C4-2B (cell line): ENCODE results near the gene ALG8.
"Not testable (repeated sequence)": the region's sequence is repeated elsewhere in the genome, so short reads cannot be mapped to it uniquely, and the experiment has no call there.

Experiments
- ZFX ChIP-seq: fragments of 450-650 bp; IDR thresholded peaks from 2 replicates; pipeline ENCODE4 v1.6.1; 2017
- TF ChIP-seq, protein P1 (sequence below): fragments of 450-650 bp; conservative IDR thresholded peaks from 2 replicates; pipeline ENCODE4 v1.5.1; 2017; ENCODE audit warnings: mild to moderate bottlenecking

DNA sequence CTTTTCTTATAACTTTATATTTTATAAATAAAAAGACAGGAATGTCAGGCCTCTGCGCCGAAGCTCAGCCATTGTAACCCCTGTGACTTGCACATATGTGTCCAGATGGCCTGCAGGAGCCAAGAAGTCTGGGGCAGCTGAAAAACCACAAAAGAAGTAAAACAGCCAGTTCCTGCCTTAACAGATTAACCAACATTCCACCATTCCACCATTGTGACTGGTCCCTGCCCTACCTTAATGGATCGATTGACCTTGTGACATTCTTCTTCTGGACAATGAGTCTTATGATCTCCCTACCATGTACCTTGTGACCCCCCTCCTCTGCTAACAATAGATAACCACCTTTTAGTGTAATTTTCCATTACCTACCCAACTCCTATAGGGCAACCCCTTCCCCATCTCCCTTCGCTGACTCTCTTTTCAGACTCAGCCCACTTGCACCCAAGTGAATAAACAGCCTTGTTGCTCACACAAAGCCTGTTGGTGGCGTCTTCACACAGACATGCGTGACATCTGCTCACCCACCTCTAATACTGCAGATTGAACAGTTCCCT lies 52.8 kb downstream of the ALG8 start:
- TF ChIP-seq, protein P1, sequence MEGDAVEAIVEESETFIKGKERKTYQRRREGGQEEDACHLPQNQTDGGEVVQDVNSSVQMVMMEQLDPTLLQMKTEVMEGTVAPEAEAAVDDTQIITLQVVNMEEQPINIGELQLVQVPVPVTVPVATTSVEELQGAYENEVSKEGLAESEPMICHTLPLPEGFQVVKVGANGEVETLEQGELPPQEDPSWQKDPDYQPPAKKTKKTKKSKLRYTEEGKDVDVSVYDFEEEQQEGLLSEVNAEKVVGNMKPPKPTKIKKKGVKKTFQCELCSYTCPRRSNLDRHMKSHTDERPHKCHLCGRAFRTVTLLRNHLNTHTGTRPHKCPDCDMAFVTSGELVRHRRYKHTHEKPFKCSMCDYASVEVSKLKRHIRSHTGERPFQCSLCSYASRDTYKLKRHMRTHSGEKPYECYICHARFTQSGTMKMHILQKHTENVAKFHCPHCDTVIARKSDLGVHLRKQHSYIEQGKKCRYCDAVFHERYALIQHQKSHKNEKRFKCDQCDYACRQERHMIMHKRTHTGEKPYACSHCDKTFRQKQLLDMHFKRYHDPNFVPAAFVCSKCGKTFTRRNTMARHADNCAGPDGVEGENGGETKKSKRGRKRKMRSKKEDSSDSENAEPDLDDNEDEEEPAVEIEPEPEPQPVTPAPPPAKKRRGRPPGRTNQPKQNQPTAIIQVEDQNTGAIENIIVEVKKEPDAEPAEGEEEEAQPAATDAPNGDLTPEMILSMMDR, result not testable (repeated sequence)
- not testable (repeated sequence) for TF ChIP-seq ZFX
